Caco-2 (cell line): ENCODE results near the gene CISTR. TPM values are rescaled to one million over a fixed set of nuclear protein-coding genes. Genes with fewer than 3 reads are reported as not detected.

Experiments
- Bru-seq: library from RNA; stranded (reverse); fragments of 400-500 nt; gene quantifications from one replicate; lab custom pipeline; 2021; lab: Mats Ljungman, UMichigan
- BruChase-seq, 2 experiments: library from RNA; stranded (reverse); fragments of 400-500 nt; gene quantifications; one replicate each; lab custom pipeline; 2021; lab: Mats Ljungman, UMichigan
- BruUV-seq: library from RNA; stranded (reverse); fragments of 400-500 nt; replicated peaks from 2 replicates; lab custom pipeline; 2021; lab: Mats Ljungman, UMichigan
- CTCF ChIA-PET: fragments of 300-600 bp; sonication (Branson Sonifier 250); formaldehyde crosslinking; loops from one replicate; lab custom pipeline; 2022; ENCODE audit warnings: antibody characterized with exemption; lab: Charles Lee
- POLR2A ChIA-PET: fragments of 300-600 bp; sonication (Branson Sonifier 250); formaldehyde crosslinking; loops from one replicate; lab custom pipeline; 2022; ENCODE audit warnings: antibody characterized with exemption; lab: Charles Lee
- DNase-seq, 2 experiments: peaks; one replicate each; pipeline versions ENCODE4 v3.0.0 to v3.0.0-alpha.2; 2020 to 2022
- H3K27me3 ChIP-seq: replicated peaks from 2 replicates; pipeline ENCODE4 v1.6.0; 2011; ENCODE audit warnings: low read length; ENCODE audit not compliant: control insufficient read depth, insufficient read depth
- H3K36me3 ChIP-seq: 2 replicates; pipeline ENCODE4 v1.5.1; 2011; ENCODE audit warnings: low read length; ENCODE audit not compliant: control insufficient read depth, insufficient read depth
- H3K4me1 ChIP-seq: fragments of 250-450 bp; sonication (Bioruptor Pico); 2 replicates; pipeline ENCODE4 v1.5.1; 2020; ENCODE audit warnings: mild to moderate bottlenecking
- H3K4me3 ChIP-seq: 2 replicates; pipeline ENCODE4 v1.5.1; 2011; ENCODE audit warnings: low read depth, mild to moderate bottlenecking, control low read depth, low read length
- H3K9me3 ChIP-seq: fragments of 250-450 bp; sonication (Bioruptor Pico); 2 replicates; pipeline ENCODE4 v1.5.1; 2020; ENCODE audit warnings: mild to moderate bottlenecking, moderate library complexity
- H3K27ac Mint-ChIP-seq: one replicate; pipeline ENCODE4 v1.8.0; 2022; ENCODE audit warnings: mixed read lengths; ENCODE audit not compliant: unreplicated experiment
- H3K27me3 Mint-ChIP-seq: one replicate; pipeline ENCODE4 v1.8.0; 2022; ENCODE audit warnings: mixed read lengths; ENCODE audit not compliant: insufficient read depth, unreplicated experiment
- H3K36me3 Mint-ChIP-seq: one replicate; pipeline ENCODE4 v1.8.0; 2022; ENCODE audit warnings: mild to moderate bottlenecking, mixed read lengths; ENCODE audit not compliant: insufficient read depth, unreplicated experiment
- H3K4me1 Mint-ChIP-seq: one replicate; pipeline ENCODE4 v1.8.0; 2022; ENCODE audit warnings: low read depth, mixed read lengths; ENCODE audit not compliant: unreplicated experiment
- H3K4me3 Mint-ChIP-seq: one replicate; pipeline ENCODE4 v1.8.0; 2022; ENCODE audit warnings: mild to moderate bottlenecking, moderate library complexity, mixed read lengths; ENCODE audit not compliant: unreplicated experiment
- H3K9me3 Mint-ChIP-seq: one replicate; pipeline ENCODE4 v1.8.0; 2022; ENCODE audit warnings: mixed read lengths; ENCODE audit not compliant: unreplicated experiment
- intact Hi-C: fragments of 100-400 bp; cut with micrococcal nuclease; formaldehyde crosslinking; loops from one replicate; pipeline ENCODE4 v1.10.0; 2022; ENCODE audit not compliant: unreplicated experiment
- long read RNA-seq: library from polyadenylated mRNA; stranded (forward); transcript quantifications from one replicate; pipeline ENCODE4 v2.0.0, GENCODE V29; 2022
- total RNA-seq: library from RNA; stranded (reverse); gene quantifications from 2 replicates; pipeline ENCODE4 v1.2.3, GENCODE V29; 2022
- TF ChIP-seq, protein P1 (sequence below), 2 experiments: fragments of 200-600 bp in 1 of 2; IDR thresholded peaks; 1 replicate in 1 of 2; 2 replicates in 1 of 2; pipeline versions ENCODE4 v1.5.1 to v1.8.0; 2011 to 2022; ENCODE audit warnings: antibody characterized with exemption in 1 of 2, control low read depth in 1 of 2, inconsistent platforms in 1 of 2, low read depth in 1 of 2, low read length in 1 of 2, mild to moderate bottlenecking in 1 of 2, moderate library complexity in 1 of 2; ENCODE audit not compliant: insufficient read depth in 1 of 2, severe bottlenecking in 1 of 2, unreplicated experiment in 1 of 2

CISTR gene
- not detected in 2 replicates for total RNA-seq
- Bru-seq, nascent RNA: not detected
- not detected for BruChase-seq, experiment 1, labeled RNA remaining after a 2-hour chase
- not detected for BruChase-seq, experiment 2, labeled RNA remaining after a 6-hour chase
- long read RNA-seq: 0 reads

GRCh38 chr12:53751336-53752191 is at the start of gene CISTR:
TSS of gene CISTR (minus strand) at chr12:53751979.
- BruUV-seq: no TSS peak
- H3K36me3 Mint-ChIP-seq: no peaks in the 10 kb centered on the region
- H3K27ac Mint-ChIP-seq: no peak within 1 kb of the TSS
- DNase-seq: peak in 1 of 2 experiments; percentile 26
- H3K9me3 Mint-ChIP-seq: no peaks in the 10 kb centered on the region
- Histone ChIP-seq H3K4me1 (no peaks in the 10 kb centered on the region), H3K36me3 (no peaks in the 10 kb centered on the region), H3K9me3 (no peaks in the 10 kb centered on the region), H3K27me3 (no peaks in the 10 kb centered on the region; the same call in 1 of the 2 replicates), H3K4me3 (peak within 1 kb of the TSS; percentile 45)
- TF ChIP-seq, protein P1, sequence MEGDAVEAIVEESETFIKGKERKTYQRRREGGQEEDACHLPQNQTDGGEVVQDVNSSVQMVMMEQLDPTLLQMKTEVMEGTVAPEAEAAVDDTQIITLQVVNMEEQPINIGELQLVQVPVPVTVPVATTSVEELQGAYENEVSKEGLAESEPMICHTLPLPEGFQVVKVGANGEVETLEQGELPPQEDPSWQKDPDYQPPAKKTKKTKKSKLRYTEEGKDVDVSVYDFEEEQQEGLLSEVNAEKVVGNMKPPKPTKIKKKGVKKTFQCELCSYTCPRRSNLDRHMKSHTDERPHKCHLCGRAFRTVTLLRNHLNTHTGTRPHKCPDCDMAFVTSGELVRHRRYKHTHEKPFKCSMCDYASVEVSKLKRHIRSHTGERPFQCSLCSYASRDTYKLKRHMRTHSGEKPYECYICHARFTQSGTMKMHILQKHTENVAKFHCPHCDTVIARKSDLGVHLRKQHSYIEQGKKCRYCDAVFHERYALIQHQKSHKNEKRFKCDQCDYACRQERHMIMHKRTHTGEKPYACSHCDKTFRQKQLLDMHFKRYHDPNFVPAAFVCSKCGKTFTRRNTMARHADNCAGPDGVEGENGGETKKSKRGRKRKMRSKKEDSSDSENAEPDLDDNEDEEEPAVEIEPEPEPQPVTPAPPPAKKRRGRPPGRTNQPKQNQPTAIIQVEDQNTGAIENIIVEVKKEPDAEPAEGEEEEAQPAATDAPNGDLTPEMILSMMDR (IDR thresholded peaks at IDR 0.05; ENCODE audit: insufficient read depth in 1 of 2, low read depth in 1 of 2, low read length in 1 of 2, severe bottlenecking in 1 of 2, unreplicated experiment in 1 of 2): no peak
- intact Hi-C loops: loop anchor here (10.0 kb wide), 1 partner anchor 463 kb away; no protein-coding TSS in a partner anchor
- ChIA-PET POLR2A (interaction anchor here (0.6 kb wide), 1 partner anchor 45 kb away, joined by 4 read pairs; no protein-coding TSS in a partner anchor), CTCF (interaction anchor here (1.0 kb wide), 1 partner anchor 56 kb away, joined by 3 read pairs; no protein-coding TSS in a partner anchor)
- H3K4me3 Mint-ChIP-seq: no peak within 1 kb of the TSS
- H3K27me3 Mint-ChIP-seq: peaks cover 18% of the 10 kb centered on the region
- H3K4me1 Mint-ChIP-seq: no peaks in the 10 kb centered on the region

- Histone ChIP-seq H3K4me3 (no peak overlapping the region), H3K9me3 (no peaks in the 10 kb centered on the region), H3K4me1 (no peaks in the 10 kb centered on the region), H3K36me3 (no peaks in the 10 kb centered on the region), H3K27me3 (no peaks in the 10 kb centered on the region)
- Mint-ChIP-seq H3K4me3 (no peak overlapping the region), H3K27me3 (no peaks in the 10 kb centered on the region), H3K4me1 (no peaks in the 10 kb centered on the region), H3K27ac (no peak overlapping the region), H3K36me3 (no peaks in the 10 kb centered on the region), H3K9me3 (no peaks in the 10 kb centered on the region)
- TF ChIP-seq, protein P1 (IDR thresholded peaks at IDR 0.05; ENCODE audit: insufficient read depth in 1 of 2, low read depth in 1 of 2, low read length in 1 of 2, severe bottlenecking in 1 of 2, unreplicated experiment in 1 of 2): no peak
- peak in 1 of 2 experiments; percentile 3 for DNase-seq
- ChIA-PET POLR2A (no interaction called here), CTCF (interaction anchor here (0.7 kb wide), 1 partner anchor 116 kb away, joined by 3 read pairs; no protein-coding TSS in a partner anchor)
- intact Hi-C loops: no loop called here
- no TSS peak for BruUV-seq
Observed at GRCh38 chr12:53798575-53798974, 46.8 kb upstream of the CISTR start.

- H3K9me3 ChIP-seq: no peaks in the 10 kb centered on the region
- no peaks in the 10 kb centered on the region for H3K4me1 ChIP-seq
- DNase-seq: no peak
- Mint-ChIP-seq H3K27ac (no peak overlapping the region), H3K4me1 (no peaks in the 10 kb centered on the region), H3K36me3 (no peaks in the 10 kb centered on the region), H3K4me3 (no peak overlapping the region), H3K27me3 (no peaks in the 10 kb centered on the region), H3K9me3 (no peaks in the 10 kb centered on the region)
- no peaks in the 10 kb centered on the region for H3K27me3 ChIP-seq
- no peaks in the 10 kb centered on the region for H3K36me3 ChIP-seq
- no TSS peak for BruUV-seq
- H3K4me3 ChIP-seq: no peak overlapping the region
- TF ChIP-seq, protein P1 (IDR thresholded peaks at IDR 0.05; ENCODE audit: insufficient read depth in 1 of 2, low read depth in 1 of 2, low read length in 1 of 2, severe bottlenecking in 1 of 2, unreplicated experiment in 1 of 2): no peak
- intact Hi-C loops: no loop called here
- ChIA-PET POLR2A (no interaction called here), CTCF (no interaction called here)
Observed at GRCh38 chr12:53795927-53796326, 44.1 kb upstream of the CISTR start.
